Natural killer cell (primary cell): ENCODE results near the gene PSMD6. TPM values are rescaled to one million over a fixed set of nuclear protein-coding genes. Genes with fewer than 3 reads are reported as not detected.

Experiments used
- ATAC-seq, 3 donors: fragments of 150-1000 bp in 2 of 3; fragments of 200-7000 bp in 1 of 3; cut with Tn5 transposase; 1 replicate in 1 of 3; 2 replicates in 2 of 3; pipeline ENCODE4 v1.10.0; 2021; ENCODE audit warnings: mild to moderate bottlenecking in 2 of 3, moderate library complexity in 2 of 3
- DNase-seq, 2 donors: peaks; one replicate each; pipeline versions ENCODE4 v3.0.0 to v3.0.0-alpha.2; 2013 to 2021; ENCODE audit warnings: mixed read lengths in 1 of 2
- H3K27ac ChIP-seq: one replicate; pipeline ENCODE4 v1.5.1; 2013; ENCODE audit warnings: mild to moderate bottlenecking, low read length
- H3K27me3 ChIP-seq: one replicate; pipeline ENCODE4 v1.6.1; 2013; ENCODE audit warnings: low read length; ENCODE audit not compliant: control insufficient read depth, insufficient read depth
- H3K36me3 ChIP-seq: one replicate; pipeline ENCODE4 v1.6.1; 2013; ENCODE audit warnings: low read length; ENCODE audit not compliant: control insufficient read depth, insufficient read depth
- H3K4me1 ChIP-seq: one replicate; pipeline ENCODE4 v1.6.1; 2013; ENCODE audit warnings: low read length; ENCODE audit not compliant: control insufficient read depth, insufficient read depth
- H3K4me3 ChIP-seq: one replicate; pipeline ENCODE4 v1.5.1; 2013; ENCODE audit warnings: low read length
- H3K9me3 ChIP-seq: one replicate; pipeline ENCODE4 v1.6.1; 2013; ENCODE audit warnings: low read length; ENCODE audit not compliant: control insufficient read depth, insufficient read depth
- H3K27ac Mint-ChIP-seq, 2 donors: one replicate each; pipeline ENCODE4 v1.8.0; 2022; ENCODE audit warnings: mild to moderate bottlenecking in 2 of 2, mixed read lengths in 2 of 2, moderate library complexity in 1 of 2
- H3K27me3 Mint-ChIP-seq, 2 donors: one replicate each; pipeline ENCODE4 v1.8.0; 2022; ENCODE audit warnings: low read depth in 2 of 2, mixed read lengths in 2 of 2
- H3K36me3 Mint-ChIP-seq: one replicate; pipeline ENCODE4 v1.8.0; 2022; ENCODE audit warnings: mixed read lengths
- H3K4me1 Mint-ChIP-seq, 2 donors: one replicate each; pipeline ENCODE4 v1.8.0; 2022; ENCODE audit warnings: mixed read lengths in 2 of 2
- H3K4me3 Mint-ChIP-seq: one replicate; pipeline ENCODE4 v1.8.0; 2022; ENCODE audit warnings: mild to moderate bottlenecking, moderate library complexity, mixed read lengths
- H3K9me3 Mint-ChIP-seq, 2 donors: one replicate each; pipeline ENCODE4 v1.8.0; 2022; ENCODE audit warnings: mixed read lengths in 2 of 2
- CTCF ChIP-seq: fragments of 200-600 bp; IDR thresholded peaks from one replicate; pipeline ENCODE4 v1.8.0; 2022; ENCODE audit warnings: antibody characterized with exemption
- WGBS: methylation state at CpG from one replicate; pipeline ENCODE4 v1.1.7; 2013; ENCODE audit warnings: missing lambda C conversion rate; ENCODE audit not compliant: insufficient coverage; 5-methylcytosine and 5-hydroxymethylcytosine counted together
- intact Hi-C: fragments of 100-400 bp; cut with micrococcal nuclease; formaldehyde crosslinking; loops from one replicate; pipeline ENCODE4 v1.14.2; 2022
- total RNA-seq, 4 donors: library from RNA; stranded (reverse); fragments of 120-200 nt in 1 of 4; gene quantifications; one replicate each; pipeline versions ENCODE4 v1.2.3 to v1.2.4, GENCODE V29; 2013 to 2022

Gene PSMD6
- total RNA-seq, 3 donors from 2014 or later (not counting 1 experiment from before 2014, with no cell fraction given) = 84.4 to 105 (median 102) TPM

DNA sequence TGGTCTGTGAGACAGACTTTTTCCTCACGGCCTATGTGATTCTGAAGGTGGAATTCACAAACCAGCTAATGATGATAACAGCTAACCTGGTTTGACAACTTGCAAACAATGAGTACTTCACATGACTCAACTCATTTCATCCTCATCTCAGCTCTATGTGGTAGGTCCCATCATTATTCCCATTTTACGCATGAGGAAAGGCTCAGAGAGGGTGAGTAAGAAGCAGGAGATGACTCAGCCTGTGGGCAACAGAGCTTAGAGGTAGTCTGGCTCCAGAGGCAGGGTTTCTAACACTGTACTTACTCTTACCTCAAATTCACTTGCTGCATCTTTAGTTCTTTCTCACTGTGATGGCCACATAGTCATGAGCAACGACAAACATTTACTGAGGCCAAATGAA, 25.8 kb upstream of the PSMD6 start:
- intact Hi-C loops = no loop called here

DNA sequence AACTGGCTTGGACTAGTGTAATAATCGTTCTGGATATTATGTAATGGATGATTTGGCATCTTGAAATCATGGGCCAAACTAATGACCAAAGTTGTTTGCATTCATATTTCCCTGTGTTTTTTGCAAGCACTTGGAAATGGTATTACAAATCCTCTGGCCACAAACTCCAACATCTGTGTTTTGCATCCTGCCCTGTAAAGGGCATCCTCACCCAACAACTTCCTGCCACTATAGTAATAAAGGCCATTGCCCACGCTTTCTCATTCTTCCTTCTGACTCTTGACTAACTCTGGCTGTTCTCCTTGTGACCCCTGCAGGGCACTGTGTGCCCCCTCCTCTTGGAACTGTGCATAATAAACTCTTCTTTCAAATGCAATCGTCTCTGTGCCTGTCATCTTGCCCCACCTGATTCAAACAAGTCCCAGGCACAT, 25.4 kb upstream of the PSMD6 start:
- H3K4me1 Mint-ChIP-seq = peaks cover 0 to 4% of the 10 kb centered on the region in 2 donors
- Histone ChIP-seq H3K27me3 (peaks cover 5% of the 10 kb centered on the region), H3K36me3 (no peaks in the 10 kb centered on the region), H3K4me3 (no peak overlapping the region), H3K9me3 (no peaks in the 10 kb centered on the region), H3K4me1 (no peaks in the 10 kb centered on the region), H3K27ac (no peak overlapping the region)
- H3K27me3 Mint-ChIP-seq = peaks cover 20 to 33% of the 10 kb centered on the region in 2 donors
- H3K36me3 Mint-ChIP-seq = no peaks in the 10 kb centered on the region
- H3K27ac Mint-ChIP-seq = no peak overlapping the region
- TF ChIP-seq CTCF = no peak
- 11% methylated on average over 3 of the region's 3 CpGs for WGBS
- no peak for ATAC-seq
- H3K9me3 Mint-ChIP-seq = no peaks in the 10 kb centered on the region
- no peak for DNase-seq
- intact Hi-C loops = no loop called here
- H3K4me3 Mint-ChIP-seq = no peak overlapping the region

More for the DNA sequence above, 25.8 kb upstream of the PSMD6 start:
- Histone ChIP-seq H3K4me1 (no peaks in the 10 kb centered on the region), H3K27me3 (peaks cover 5% of the 10 kb centered on the region), H3K27ac (no peak overlapping the region), H3K36me3 (no peaks in the 10 kb centered on the region), H3K4me3 (no peak overlapping the region), H3K9me3 (no peaks in the 10 kb centered on the region)
- peaks cover 0 to 4% of the 10 kb centered on the region in 2 donors for H3K4me1 Mint-ChIP-seq
- peaks cover 20 to 31% of the 10 kb centered on the region in 2 donors for H3K27me3 Mint-ChIP-seq
- no peak overlapping the region for H3K4me3 Mint-ChIP-seq
- no peak for TF ChIP-seq CTCF
- ATAC-seq (no peak), DNase-seq (no peak)
- no peak overlapping the region for H3K27ac Mint-ChIP-seq
- H3K36me3 Mint-ChIP-seq = no peaks in the 10 kb centered on the region
- H3K9me3 Mint-ChIP-seq = no peaks in the 10 kb centered on the region
- WGBS = 87% methylated on average over 3 of the region's 3 CpGs

- no peak for ATAC-seq
- H3K36me3 Mint-ChIP-seq = no peaks in the 10 kb centered on the region
- peaks cover 20 to 33% of the 10 kb centered on the region in 2 donors for H3K27me3 Mint-ChIP-seq
Observed at GRCh38 chr3:64047787-64048186, 24.5 kb upstream of the PSMD6 start.

More at GRCh38 chr3:64047787-64048186, 24.5 kb upstream of the PSMD6 start:
- Histone ChIP-seq H3K4me1 (no peaks in the 10 kb centered on the region), H3K27ac (no peak overlapping the region), H3K36me3 (no peaks in the 10 kb centered on the region), H3K9me3 (no peaks in the 10 kb centered on the region), H3K4me3 (no peak overlapping the region), H3K27me3 (peaks cover 5% of the 10 kb centered on the region)
- peaks cover 0 to 4% of the 10 kb centered on the region in 2 donors for H3K4me1 Mint-ChIP-seq
- no peaks in the 10 kb centered on the region for H3K9me3 Mint-ChIP-seq
- intact Hi-C loops = no loop called here
- WGBS = 89% methylated on average over 7 of the region's 7 CpGs
- H3K27ac Mint-ChIP-seq = no peak overlapping the region
- TF ChIP-seq CTCF = no peak
- no peak for DNase-seq
- no peak overlapping the region for H3K4me3 Mint-ChIP-seq
